Suppressor macrophage treated with lipopolysaccharide for 1 hour (primary cell): Measurements from ENCODE around the gene LGALS9.
A peak's percentile ranks its signal among the peaks of the same experiment; 100 is the strongest.
"Not testable (repeated sequence)": the region's sequence is repeated elsewhere in the genome, so short reads cannot be mapped to it uniquely, and the experiment has no call there.

Experiments
- DNase-seq, 3 donors: peaks; one replicate each; pipeline ENCODE4 v3.0.0-alpha.2; 2020 to 2022

LGALS9 gene

DNA sequence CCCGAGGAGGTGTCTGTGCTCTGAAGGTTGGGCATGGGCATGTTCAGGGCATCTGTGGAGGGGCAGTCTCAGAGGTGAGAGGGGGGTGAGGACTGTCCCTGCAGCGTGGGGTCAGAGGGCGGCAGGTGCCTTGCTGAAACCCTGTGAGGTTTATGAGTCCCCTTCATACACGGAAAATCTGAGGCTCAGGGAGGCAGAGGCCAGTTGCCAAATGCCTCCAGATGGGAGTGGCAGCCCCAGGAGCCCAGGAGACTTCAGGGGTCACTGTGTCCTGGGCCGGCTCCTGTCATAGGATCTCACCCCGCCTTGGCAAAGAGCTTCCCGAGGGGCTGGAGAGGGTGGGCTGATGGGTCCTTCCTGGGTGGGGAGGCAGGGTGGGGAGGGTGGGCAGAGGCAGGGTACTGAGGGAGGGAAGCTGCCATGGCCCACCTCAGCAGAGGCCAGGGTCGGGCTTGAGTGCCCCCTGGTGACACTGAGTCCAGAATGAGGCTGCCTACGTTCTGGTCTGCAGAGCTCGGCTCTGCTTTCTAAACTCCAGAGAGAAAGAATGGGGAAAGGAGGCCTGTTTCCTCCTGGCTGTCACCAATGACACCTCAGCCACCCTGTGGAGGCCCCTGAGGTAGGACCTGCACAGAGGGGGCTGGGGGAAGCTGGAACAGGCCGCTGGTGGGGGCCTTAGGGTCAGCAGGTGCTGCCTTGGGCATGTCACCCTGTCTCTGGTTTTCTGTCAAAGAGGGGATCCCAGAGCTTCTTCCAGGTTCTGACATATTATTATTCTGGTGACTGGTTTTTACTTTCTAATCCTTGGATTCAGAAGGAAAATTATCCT is 1.1 kb downstream of the LGALS9 start:
- DNase-seq, result peak in 1 of 3 donors; percentile 28

DNA sequence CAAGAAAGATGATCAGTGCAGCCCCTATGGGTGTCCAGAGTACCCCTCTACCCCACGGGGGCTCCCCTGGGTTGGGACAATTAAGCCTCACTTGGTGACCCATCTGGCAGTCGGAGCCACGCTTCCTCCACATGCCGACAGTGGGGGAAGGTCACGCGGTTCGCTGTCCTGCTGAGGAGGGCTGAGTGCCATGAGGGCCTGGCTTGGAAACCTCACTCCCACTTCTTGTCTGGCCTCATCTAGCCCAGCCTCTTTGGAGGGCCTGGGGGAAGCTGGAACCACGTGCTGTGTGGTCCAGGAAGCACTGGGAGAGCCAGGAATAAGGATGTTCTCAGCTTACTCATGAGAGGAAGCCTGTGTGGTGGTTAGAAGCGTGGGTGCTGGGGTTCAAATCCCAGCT is 1.8 kb downstream of the LGALS9 start:
- peak; percentile 86 to 94 (median 90) for DNase-seq

DNA sequence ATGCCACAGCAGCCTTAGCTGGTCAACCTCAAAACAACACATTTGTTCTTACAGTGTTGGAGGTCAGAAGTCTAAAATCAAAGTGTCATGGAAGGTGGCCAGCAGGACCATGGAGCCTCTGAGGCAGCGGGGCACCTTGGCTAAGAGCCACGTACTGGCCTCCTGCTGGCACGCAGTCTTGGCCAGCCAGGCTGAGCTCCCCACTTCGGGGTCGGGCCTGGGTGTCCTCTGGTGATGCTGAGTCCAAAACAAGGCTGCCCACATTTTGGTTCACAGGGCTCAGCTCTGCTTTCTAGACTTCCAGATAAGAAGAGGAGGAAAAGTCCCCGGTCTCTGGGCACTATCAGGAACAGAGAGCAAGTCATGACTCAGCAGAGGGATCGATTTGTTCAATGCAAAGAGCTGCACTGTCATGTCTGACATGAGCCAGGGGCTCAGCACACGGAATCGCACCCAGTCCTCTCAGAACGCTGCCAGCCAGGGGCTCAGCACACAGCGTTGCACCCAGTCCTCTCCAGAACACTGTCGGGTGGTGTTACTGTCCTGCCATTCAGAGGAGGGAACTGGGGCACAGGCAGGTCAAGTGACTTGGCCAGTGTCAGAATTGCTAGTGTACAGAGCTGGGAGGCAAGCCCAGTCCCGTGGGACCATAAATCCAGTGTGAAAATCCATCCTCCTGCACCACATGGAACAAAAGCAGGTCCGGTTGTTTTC is 2.5 kb downstream of the LGALS9 start:
- peak in 2 of 3 donors; percentile 20 to 36 for DNase-seq

DNA sequence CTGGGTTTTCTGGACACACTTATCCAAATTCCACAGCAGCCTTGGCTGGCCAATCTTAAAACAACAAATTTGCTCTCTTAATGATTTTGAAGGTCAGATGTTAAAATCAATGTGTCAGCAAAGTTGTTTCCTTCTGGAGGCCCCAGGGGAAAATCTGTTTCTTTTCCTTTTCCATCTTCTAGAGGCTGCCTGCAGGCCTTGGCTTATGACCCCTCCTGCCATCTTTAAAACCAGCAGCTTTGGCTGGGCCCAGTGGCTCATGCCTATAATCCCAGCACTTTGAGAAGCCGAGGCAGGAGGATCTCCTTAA is 3.0 kb downstream of the LGALS9 start:
- DNase-seq, result no peak

DNA sequence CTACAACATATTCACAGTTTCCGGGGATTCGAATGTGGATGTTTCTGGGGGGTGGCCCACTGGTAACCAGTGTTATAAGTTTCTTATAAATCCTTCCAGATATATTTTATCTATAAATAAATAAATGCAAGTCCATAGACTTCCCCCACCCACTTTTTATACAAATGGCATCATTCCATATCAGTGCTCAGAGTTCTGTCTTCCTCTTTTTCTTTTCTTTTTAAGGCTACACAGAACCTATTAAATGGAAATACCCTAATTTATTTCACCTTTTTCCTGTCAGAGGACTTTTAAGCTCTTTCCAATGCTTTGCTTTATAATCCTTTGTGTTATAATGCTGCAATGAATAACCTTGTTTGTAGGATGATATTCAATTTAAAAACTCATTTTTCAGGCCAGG is 3.8 kb downstream of the LGALS9 start:
- DNase-seq, result peak; percentile 33 to 73 (median 53)

DNA sequence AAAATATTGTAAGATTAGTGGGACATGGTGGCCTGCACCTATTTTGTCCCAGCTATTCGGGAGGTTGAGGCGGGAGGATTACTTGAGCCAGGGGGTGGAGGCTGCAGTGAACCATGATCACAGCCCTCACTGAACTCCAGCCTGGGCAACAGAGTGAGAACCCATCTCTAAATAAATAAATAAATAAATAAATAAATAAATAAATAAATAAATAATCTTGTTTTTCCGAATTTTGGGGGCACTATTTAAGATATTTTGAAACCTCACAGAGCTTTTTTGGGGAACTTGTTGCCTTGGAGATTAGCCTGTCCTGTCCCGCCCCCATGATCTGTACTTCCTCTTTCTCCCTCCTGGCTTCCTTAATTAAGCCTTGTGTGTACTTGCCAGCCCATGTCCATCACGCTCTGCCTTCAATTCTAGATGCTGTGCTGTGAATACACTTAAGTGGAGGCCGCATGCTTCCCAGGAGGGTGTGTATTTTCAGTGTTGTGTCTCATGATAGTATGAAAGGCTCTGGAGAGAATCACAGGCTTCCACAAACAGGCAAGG is 4.4 kb downstream of the LGALS9 start:
- peak; percentile 86 to 87 (median 86) for DNase-seq

DNA sequence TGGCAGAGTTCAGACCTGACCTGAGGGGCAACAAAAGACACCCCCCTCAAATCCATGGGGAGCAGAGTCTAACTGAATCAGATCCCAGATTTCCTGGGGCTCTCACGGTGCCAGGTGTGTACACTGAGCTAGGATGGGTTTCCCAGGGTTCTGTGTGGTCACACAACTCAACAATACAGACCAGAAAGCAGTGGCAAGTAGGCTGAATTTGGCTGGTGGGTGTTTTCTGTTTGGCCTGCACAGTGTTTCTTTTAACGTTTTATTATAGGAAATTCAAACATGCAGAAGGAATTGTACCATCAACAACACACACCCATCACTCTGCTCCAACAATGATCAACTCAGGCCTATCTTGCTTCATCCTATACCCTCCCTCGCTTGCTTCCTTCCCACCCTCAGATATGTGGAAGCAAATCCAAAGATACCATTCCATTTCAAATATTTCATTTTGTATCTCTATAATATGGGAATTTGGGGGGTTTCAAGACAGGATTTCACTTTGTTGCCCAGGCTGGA is 5.1 kb downstream of the LGALS9 start:
- not testable (repeated sequence) for DNase-seq

DNA sequence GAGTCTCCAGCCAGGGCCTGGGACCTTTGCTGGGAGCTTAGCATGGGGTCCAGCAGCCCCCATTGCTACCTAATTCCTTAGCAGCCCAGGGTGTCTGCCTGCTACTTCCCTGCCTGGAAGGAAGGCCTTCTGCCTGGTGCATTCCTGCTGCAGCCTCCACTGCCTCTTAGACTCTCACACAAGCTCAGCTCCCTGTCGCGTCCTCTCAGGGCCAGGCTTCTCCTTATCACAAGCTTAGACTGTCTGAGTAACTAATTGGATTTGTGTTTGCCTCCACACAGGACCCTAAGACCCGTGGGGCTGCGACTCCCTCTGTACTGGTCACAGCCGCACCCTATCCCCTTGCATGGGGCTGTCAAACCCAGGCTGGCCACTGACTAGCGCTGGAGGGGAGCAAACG is 6.8 kb downstream of the LGALS9 start:
- DNase-seq, result not testable (repeated sequence)

DNA sequence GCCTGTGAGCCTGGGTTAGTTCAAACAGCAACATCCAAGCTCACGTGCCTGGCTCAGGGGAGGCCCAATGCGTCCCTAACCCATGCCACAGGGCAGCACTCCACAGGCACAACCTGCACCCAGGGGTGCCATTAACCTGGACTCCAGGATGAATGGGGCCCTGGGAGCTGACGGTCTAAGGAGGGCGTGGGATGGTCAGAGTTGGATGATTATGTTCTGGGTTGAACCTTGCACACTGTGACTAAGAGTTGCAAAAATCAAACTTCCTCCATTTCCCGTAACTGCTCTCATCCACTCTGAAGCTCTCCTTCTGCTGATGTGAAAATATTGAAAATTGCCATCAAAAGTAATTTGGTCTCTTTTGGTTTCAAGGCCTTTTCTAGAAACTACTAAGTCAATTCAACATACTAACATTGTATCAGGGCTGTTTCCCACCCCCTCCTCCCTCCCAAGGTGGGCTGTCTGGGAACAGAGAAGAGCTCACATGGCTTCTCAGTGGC is 7.5 kb downstream of the LGALS9 start:
- DNase-seq, result peak in 2 of 3 donors; percentile 34 to 60

DNA sequence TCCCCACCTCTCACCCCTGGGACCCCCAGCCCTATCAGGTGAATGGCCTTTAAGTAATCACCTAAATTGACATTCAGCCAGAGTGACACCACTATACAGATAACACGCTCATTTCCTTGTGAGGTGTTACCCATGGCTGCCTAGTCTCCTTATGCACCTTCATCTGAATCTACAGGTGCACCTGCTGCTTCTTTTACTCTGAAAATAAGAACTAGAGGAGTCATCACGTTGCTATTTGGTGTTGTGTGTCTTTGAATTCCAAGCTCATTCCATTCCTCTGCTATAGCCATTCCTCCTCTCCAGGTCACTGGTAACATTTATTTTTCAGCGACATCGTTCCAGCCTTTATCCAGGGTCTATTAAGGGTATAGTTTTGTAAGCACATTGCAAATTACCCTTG is 9.8 kb downstream of the LGALS9 start:
- no peak for DNase-seq

DNA sequence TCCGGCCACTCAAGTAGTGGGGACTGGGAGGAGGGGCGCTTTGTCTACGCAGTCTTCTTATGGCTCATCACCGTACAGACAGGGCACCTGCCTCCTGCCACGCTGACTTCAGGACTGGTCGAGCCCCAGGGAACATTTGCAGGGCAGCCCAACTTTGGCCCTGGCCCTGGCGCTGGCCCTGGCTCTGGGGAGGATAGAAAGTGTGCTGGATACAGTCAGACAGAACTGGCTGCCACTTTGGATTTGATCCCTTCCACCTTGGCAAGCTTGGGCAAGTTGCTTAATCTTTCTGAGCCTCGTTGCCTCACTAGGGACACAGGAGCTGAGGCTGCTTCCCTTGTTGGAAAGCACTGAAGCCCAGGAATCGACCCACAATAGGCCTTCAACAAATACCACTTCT is 13.6 kb downstream of the LGALS9 start:
- DNase-seq, result no peak

DNA sequence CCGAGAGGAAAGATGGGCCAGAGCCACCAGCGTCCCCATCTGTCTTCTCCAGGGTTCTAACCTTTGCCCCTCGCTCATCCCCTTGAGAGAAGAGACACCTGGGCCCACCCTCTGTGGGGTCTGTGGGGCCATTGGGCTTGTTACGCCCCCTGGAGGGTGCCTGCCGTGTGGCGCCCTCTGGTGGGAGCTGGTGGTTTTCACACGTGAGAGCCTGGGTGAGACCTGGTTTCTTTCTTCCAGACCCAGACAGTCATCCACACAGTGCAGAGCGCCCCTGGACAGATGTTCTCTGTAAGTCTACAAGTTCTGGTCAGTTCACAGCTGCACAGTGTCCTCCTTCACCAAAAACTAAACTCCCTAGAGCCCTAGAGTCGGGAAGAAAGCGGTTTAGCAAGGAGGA is 14.6 kb downstream of the LGALS9 start:
- not testable (repeated sequence) for DNase-seq

DNA sequence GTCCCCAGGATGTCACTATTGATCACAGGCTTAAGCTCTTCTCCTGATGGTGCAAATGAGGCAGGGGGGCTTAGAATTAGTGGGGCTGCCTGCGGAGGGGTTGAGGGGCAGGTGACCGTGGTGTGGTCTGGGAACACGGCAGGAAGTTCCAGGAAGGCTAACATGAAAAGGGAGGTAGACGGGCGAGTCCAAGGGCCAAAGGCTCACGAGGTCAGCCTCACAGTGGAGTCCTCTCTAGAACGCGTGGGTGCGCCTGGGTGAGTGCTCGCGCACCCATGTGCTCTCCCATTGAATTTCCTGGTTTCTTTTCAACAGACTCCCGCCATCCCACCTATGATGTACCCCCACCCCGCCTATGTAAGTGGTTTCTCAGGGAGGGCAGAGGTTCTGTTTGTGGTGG is 15.2 kb downstream of the LGALS9 start:
- DNase-seq, result no peak

DNA sequence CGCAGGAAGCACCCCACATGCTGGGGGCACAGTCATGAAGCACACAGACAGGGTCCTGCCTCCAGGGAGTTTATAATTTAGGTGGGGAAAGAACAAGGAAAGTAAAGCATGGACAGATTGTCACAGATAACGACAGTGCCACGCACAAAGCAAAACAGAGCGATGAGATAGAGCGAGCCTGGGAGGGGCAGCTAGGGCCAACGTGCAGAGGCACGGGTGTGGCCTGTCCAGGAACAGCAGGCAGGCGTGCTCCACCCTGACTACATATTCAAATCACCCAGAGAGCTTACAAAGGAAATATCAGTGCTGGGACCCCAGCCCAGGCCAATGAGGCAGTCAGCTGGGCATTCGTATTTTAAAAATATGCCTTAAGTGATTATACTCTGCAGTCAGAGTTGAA is 16.8 kb downstream of the LGALS9 start:
- no peak for DNase-seq

DNA sequence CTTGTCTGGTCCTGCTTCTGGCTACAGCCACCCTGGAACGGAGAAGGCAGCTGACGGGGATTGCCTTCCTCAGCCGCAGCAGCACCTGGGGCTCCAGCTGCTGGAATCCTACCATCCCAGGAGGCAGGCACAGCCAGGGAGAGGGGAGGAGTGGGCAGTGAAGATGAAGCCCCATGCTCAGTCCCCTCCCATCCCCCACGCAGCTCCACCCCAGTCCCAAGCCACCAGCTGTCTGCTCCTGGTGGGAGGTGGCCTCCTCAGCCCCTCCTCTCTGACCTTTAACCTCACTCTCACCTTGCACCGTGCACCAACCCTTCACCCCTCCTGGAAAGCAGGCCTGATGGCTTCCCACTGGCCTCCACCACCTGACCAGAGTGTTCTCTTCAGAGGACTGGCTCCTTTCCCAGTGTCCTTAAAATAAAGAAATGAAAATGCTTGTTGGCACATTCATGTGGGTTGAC is 18.2 kb downstream of the LGALS9 start:
- not testable (repeated sequence) for DNase-seq

DNA sequence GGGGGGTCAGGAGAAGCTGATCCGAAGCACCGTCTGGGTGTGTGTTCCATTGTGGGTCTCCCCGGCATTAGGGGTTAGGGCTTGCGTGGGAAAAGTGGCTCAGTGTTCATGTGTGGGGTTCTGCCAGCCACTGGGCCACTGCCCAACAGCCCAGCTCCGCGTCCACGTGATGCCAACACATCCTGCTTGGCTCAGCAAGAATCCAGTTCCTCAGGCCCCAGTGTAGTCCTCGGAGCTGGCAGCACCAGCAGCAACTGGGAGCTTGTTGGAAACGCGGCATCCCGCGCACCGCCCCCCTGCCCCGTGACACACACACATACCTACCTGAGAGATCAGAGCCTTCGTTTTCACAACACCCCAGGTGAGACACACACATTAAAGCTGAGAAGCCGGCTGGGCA is 18.9 kb downstream of the LGALS9 start:
- peak in 1 of 3 donors; percentile 24 for DNase-seq

DNA sequence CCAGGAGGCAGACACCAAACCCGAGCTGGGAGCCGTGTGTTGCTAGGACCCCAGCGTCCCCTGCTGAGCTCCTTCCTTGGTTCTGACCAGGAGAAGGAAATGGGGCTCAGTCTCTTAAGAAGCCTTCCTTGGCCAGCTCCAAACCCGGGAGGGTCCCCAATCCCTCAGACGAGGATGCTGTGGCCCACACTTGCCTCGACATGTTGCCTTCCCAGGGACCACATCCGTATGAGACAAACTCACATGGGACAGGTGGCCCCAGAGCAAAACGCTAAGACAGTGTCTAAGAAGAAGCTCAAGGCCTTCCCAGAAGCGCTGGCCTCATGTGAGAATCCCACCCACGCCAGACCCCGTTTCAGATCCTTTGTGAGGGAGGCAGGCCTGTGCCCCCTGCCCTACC is 19.8 kb downstream of the LGALS9 start:
- no peak for DNase-seq

DNA sequence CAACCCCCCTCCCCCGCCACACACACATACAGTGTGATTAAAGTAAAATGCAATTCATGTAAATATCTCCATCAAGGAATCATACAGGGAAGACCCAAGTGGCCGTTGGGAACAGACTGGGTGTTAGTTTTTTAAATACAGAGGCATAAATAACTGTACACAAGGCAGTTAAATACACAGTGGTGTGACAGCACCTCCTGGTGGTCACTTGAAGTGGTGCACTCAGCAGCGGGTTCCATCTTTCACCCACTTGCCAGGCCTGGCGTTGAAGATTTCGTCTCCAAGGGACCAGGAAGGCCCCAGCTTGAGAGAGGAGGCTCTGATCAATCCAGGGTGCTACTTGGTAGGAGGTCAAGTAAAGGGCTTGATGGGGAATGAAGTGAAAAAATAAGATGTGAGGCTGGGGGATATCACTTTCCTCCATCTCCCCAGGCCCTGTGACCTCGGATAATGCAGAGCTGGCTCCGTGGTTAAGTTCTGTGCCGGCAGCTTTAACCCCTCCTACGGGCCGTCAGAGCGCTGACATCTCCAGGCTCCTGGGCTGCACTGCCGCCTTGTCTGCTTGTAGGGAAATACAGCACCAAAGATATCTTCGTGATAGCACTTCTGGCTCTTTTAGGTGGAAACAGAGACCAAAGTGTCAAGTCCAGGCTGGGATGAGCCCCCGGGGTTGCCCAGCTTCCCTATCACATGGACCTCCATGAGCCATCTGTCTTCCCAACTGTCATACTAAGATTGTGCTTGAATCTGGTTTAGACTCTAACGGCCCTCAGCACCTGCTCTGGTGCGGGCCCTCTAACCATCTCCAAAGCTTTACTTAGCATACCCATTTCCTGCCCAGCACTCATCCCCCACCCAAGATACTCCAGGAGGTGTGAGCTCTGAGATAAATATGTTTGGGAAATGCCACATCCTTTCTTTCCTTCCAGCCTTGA is 20.7 kb downstream of the LGALS9 start:
- peak; percentile 69 to 77 (median 74) for DNase-seq

DNA sequence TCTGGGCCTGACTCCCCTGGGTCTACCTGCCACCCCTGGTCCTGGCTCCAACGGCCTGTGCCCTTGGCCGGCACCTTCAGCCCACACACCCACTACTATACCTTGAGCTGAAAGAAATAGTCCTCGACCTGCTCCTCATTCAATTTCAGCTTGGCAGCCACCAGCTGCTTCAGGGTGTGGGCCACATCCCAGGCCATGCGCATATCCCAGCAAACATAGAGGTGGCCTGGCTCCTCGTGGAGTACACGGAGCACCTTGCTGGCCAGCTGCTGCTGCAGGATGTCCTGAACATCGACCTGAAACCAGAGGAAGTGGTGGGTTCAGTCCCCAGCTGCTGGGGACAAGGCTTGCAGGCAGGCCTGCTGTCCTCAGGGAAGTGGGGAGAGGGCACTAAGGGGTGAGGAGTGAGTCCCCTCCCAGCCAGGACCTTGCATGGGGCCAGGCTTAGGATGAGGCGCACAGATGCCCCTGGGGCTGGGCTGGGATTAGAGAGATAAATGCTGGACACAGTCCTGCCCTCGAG is 22.5 kb downstream of the LGALS9 start:
- not testable (repeated sequence) for DNase-seq

DNA sequence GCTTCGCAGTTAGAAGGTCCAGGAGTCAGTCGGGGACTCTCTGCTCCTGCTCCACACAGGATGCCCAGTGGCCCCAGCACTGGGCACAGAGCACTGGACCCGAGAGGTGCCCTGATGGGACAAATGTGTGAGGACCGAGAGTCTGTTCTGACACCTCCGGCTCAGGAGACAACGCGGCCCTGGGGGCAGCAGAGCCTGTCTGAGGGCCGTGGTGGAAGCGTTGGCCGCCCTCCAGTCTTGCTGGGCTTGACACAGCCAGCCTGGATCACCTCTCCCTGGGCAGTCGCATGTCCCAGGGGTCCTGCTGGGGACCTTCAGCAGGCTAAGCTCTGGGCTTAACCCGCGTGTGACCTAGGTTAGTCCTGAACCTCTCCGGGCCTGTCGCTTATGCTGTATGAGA is 23.1 kb downstream of the LGALS9 start:
- no peak for DNase-seq

DNA sequence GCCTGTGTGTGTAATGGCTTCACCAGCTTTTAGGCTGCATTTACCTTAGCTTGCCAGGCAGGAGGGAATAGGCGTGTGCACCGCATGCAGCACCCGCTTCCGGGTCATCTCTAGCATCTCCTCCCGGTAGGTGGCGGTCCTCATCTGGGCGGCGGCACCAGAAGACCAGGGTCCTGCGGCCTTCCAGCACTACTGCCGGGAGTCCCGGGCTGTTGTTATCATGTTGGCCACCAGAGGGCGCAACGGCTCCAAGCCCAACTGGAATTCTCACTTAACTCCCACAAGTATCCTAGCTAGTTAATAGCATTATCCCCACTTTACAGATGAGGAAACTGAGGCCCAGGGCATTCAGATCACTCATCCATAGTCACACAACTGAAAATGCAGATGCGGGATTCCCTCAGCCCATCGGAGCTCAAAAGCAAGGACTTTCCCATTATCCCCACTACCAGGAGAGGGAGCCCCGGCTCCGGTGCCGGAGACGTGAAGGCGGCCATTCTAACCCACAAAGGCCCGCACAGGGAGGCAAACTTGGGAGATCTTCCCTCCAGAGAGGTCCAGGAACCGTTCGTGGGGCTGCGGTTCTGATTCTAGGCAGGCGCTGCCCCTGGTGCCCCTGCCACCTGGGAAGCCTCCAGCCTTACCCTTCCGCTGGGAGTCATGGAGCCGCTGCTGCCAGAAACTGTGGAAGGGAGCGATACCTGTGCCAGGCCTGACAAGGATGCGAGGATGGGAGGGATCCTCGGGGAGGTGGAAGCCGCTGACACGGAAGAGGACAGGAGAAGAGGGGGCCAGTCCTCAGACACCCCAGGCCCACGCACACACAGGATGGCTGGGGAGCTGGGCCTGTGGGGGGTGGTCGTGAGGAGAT is 23.9 kb downstream of the LGALS9 start:
- DNase-seq, result peak; percentile 78 to 82 (median 81)
